Activated CD8-positive, alpha-beta T cell treated with anti-CD3 and anti-CD28 coated beads, Interleukin-2, amount 10 ng/mL, durations not matched to agents 7 days and 5 days (primary cell): ENCODE data around the gene GNA12. TPM values are rescaled to one million over a fixed set of nuclear protein-coding genes. Genes with fewer than 3 reads are reported as not detected.

Experiments
- ATAC-seq: fragments of 150-1000 bp; cut with Tn5 transposase; one replicate; pipeline ENCODE4 v1.10.0; 2021; ENCODE audit warnings: moderate library complexity
- CTCF ChIA-PET: fragments of 350-600 bp; sonication (Branson Sonifier 250); formaldehyde crosslinking; loops from one replicate; lab custom pipeline; 2021; ENCODE audit warnings: antibody characterized with exemption; lab: Charles Lee
- POLR2A ChIA-PET: fragments of 350-600 bp; sonication (Branson Sonifier 250); formaldehyde crosslinking; loops from one replicate; lab custom pipeline; 2021; ENCODE audit warnings: antibody characterized with exemption; lab: Charles Lee
- DNase-seq: peaks from one replicate; pipeline ENCODE4 v3.0.0-alpha.2; 2020
- H3K27ac Mint-ChIP-seq: one replicate; pipeline ENCODE4 v1.8.0; 2021; ENCODE audit warnings: mild to moderate bottlenecking, mixed read lengths
- H3K27me3 Mint-ChIP-seq: one replicate; pipeline ENCODE4 v1.8.0; 2021; ENCODE audit warnings: low read depth, mixed read lengths
- H3K36me3 Mint-ChIP-seq: one replicate; pipeline ENCODE4 v1.8.0; 2021; ENCODE audit warnings: low read depth, mixed read lengths
- H3K4me1 Mint-ChIP-seq: one replicate; pipeline ENCODE4 v1.8.0; 2021; ENCODE audit warnings: low read depth, mixed read lengths
- H3K4me3 Mint-ChIP-seq: one replicate; pipeline ENCODE4 v1.8.0; 2021; ENCODE audit warnings: mild to moderate bottlenecking, mixed read lengths
- H3K9me3 Mint-ChIP-seq: one replicate; pipeline ENCODE4 v1.8.0; 2022; ENCODE audit warnings: mixed read lengths; ENCODE audit not compliant: insufficient read depth
- total RNA-seq, 2 experiments: library from RNA; stranded (reverse); gene quantifications; one replicate each; pipeline ENCODE4 v1.2.3, GENCODE V29; 2021

The GNA12 gene
- total RNA-seq, 2 experiments from 2014 or later, result 17.9 to 18.1 TPM

- Mint-ChIP-seq H3K27ac (no peak overlapping the region), H3K4me1 (peaks cover 16% of the 10 kb centered on the region), H3K9me3 (no peaks in the 10 kb centered on the region), H3K36me3 (no peaks in the 10 kb centered on the region), H3K4me3 (no peak overlapping the region), H3K27me3 (no peaks in the 10 kb centered on the region)
- ChIA-PET CTCF (interaction anchor here (0.6 to 1.5 kb wide), 2 partner anchors 36 to 45 kb away, joined by 3 to 5 read pairs; no protein-coding TSS in a partner anchor), POLR2A (no interaction called here)
- ATAC-seq, result no peak
- DNase-seq, result no peak
These were observed 38.7 kb downstream of the GNA12 start for GRCh38 chr7:2805213-2805944.

- Mint-ChIP-seq H3K4me1 (peaks cover 21% of the 10 kb centered on the region), H3K4me3 (no peak overlapping the region)
- no peak for DNase-seq
These were observed 39.8 kb downstream of the GNA12 start for GRCh38 chr7:2804227-2804763.

GRCh38 chr7:2803755-2804154 lies 40.4 kb downstream of the GNA12 start:
- Mint-ChIP-seq H3K36me3 (no peaks in the 10 kb centered on the region), H3K27ac (no peak overlapping the region), H3K27me3 (peaks cover 3% of the 10 kb centered on the region), H3K4me3 (no peak overlapping the region), H3K9me3 (no peaks in the 10 kb centered on the region), H3K4me1 (peaks cover 24% of the 10 kb centered on the region)
- ChIA-PET POLR2A (no interaction called here), CTCF (interaction anchor here (1.5 kb wide), 1 partner anchor 44 kb away, joined by 5 read pairs; no protein-coding TSS in a partner anchor)
- ATAC-seq, result no peak
- no peak for DNase-seq

More at GRCh38 chr7:2804227-2804763, 39.8 kb downstream of the GNA12 start:
- ChIA-PET POLR2A (no interaction called here), CTCF (interaction anchor here (0.6 to 1.5 kb wide), 2 partner anchors 35 to 44 kb away, joined by 3 to 5 read pairs; no protein-coding TSS in a partner anchor)
- Mint-ChIP-seq H3K36me3 (no peaks in the 10 kb centered on the region), H3K9me3 (no peaks in the 10 kb centered on the region), H3K27me3 (no peaks in the 10 kb centered on the region), H3K27ac (no peak overlapping the region)
- no peak for ATAC-seq

DNA sequence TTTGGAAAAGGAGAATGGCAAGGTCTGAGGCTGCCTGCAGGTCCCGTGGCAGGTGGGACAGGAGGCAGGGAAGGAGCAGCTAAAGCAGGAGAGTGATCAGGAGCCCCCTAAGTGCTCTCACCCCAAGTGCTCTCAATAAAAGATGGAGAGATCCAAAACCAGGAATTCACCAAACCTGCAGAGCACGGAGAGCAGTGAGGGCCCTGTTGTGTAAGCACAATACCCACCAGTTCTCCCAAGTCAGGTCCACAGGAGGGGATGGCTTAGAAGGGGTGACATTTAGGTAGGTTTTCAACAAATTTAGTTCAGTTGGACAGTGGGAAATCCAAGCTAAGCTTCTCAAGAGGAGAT lies 40.8 kb downstream of the GNA12 start:
- Mint-ChIP-seq H3K4me3 (no peak overlapping the region), H3K36me3 (no peaks in the 10 kb centered on the region), H3K27ac (no peak overlapping the region), H3K9me3 (no peaks in the 10 kb centered on the region), H3K4me1 (peaks cover 26% of the 10 kb centered on the region), H3K27me3 (peaks cover 3% of the 10 kb centered on the region)
- POLR2A ChIA-PET, result no interaction called here
- DNase-seq (no peak), ATAC-seq (no peak)
- CTCF ChIA-PET, result interaction anchor here (0.6 kb wide), 1 partner anchor 52 kb away, joined by 3 read pairs; no protein-coding TSS in a partner anchor

GRCh38 chr7:2802504-2803341 lies 41.4 kb downstream of the GNA12 start:
- H3K4me3 Mint-ChIP-seq, result no peak overlapping the region
- H3K4me1 Mint-ChIP-seq, result peaks cover 26% of the 10 kb centered on the region
- POLR2A ChIA-PET, result no interaction called here
- ATAC-seq (no peak), DNase-seq (no peak)
- CTCF ChIA-PET, result interaction anchor here (0.6 kb wide), 1 partner anchor 51 kb away, joined by 3 read pairs; no protein-coding TSS in a partner anchor
- no peak overlapping the region for H3K27ac Mint-ChIP-seq
- peaks cover 3% of the 10 kb centered on the region for H3K27me3 Mint-ChIP-seq
- no peaks in the 10 kb centered on the region for H3K9me3 Mint-ChIP-seq
- H3K36me3 Mint-ChIP-seq, result no peaks in the 10 kb centered on the region

GRCh38 chr7:2802101-2802500 lies 42.0 kb downstream of the GNA12 start:
- POLR2A ChIA-PET, result no interaction called here
- no peak overlapping the region for H3K4me3 Mint-ChIP-seq
- H3K27ac Mint-ChIP-seq, result no peak overlapping the region
- H3K4me1 Mint-ChIP-seq, result peaks cover 26% of the 10 kb centered on the region
- ATAC-seq (no peak), DNase-seq (no peak)
- peaks cover 3% of the 10 kb centered on the region for H3K27me3 Mint-ChIP-seq
- CTCF ChIA-PET, result interaction anchor here (1.5 kb wide), 1 partner anchor 83 kb away, joined by 3 read pairs; no protein-coding TSS in a partner anchor
- H3K9me3 Mint-ChIP-seq, result no peaks in the 10 kb centered on the region
- no peaks in the 10 kb centered on the region for H3K36me3 Mint-ChIP-seq

- no peak overlapping the region for H3K4me3 Mint-ChIP-seq
- peaks cover 26% of the 10 kb centered on the region for H3K4me1 Mint-ChIP-seq
- H3K9me3 Mint-ChIP-seq, result no peaks in the 10 kb centered on the region
- peaks cover 3% of the 10 kb centered on the region for H3K27me3 Mint-ChIP-seq
- no peak overlapping the region for H3K27ac Mint-ChIP-seq
- H3K36me3 Mint-ChIP-seq, result no peaks in the 10 kb centered on the region
- ChIA-PET CTCF (interaction anchor here (0.8 to 1.5 kb wide), 2 partner anchors 21 to 82 kb away, joined by 3 read pairs; no protein-coding TSS in a partner anchor), POLR2A (no interaction called here)
- no peak for ATAC-seq
- no peak for DNase-seq
These were observed 43.0 kb downstream of the GNA12 start for GRCh38 chr7:2800931-2801688.

GRCh38 chr7:2800220-2800930 lies 43.7 kb downstream of the GNA12 start:
- ChIA-PET POLR2A (no interaction called here), CTCF (interaction anchor here (1.5 kb wide), 1 partner anchor 81 kb away, joined by 3 read pairs; no protein-coding TSS in a partner anchor)
- peaks cover 3% of the 10 kb centered on the region for H3K27me3 Mint-ChIP-seq
- ATAC-seq, result no peak
- H3K4me1 Mint-ChIP-seq, result peaks cover 26% of the 10 kb centered on the region
- H3K27ac Mint-ChIP-seq, result no peak overlapping the region
- H3K4me3 Mint-ChIP-seq, result no peak overlapping the region
- no peaks in the 10 kb centered on the region for H3K9me3 Mint-ChIP-seq
- H3K36me3 Mint-ChIP-seq, result no peaks in the 10 kb centered on the region
- no peak for DNase-seq

DNA sequence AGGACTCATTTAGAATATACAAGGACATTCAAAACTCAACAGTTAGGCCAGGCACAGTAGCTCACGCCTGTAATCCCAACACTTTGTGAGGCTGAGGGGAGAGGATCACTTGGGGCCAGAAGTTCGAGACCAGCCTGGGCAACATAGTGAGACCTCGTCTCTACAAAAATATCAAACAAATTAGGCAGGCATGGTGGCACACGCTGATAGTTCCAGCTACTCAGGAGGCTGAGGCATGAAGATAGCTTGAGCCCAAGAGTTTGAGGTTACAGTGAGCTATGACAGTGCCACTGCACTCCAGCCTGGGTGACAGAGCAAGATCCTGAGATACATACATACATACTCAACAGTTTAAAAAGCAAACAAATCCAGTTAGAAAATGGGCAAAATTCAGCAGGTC lies 44.9 kb downstream of the GNA12 start:
- ChIA-PET POLR2A (no interaction called here), CTCF (interaction anchor here (0.9 kb wide), 1 partner anchor 89 kb away, joined by 3 read pairs; no protein-coding TSS in a partner anchor)
- H3K4me1 Mint-ChIP-seq, result peaks cover 26% of the 10 kb centered on the region
- ATAC-seq (no peak), DNase-seq (no peak)
- no peaks in the 10 kb centered on the region for H3K9me3 Mint-ChIP-seq
- no peak overlapping the region for H3K27ac Mint-ChIP-seq
- peaks cover 3% of the 10 kb centered on the region for H3K27me3 Mint-ChIP-seq
- no peak overlapping the region for H3K4me3 Mint-ChIP-seq
- no peaks in the 10 kb centered on the region for H3K36me3 Mint-ChIP-seq

DNA sequence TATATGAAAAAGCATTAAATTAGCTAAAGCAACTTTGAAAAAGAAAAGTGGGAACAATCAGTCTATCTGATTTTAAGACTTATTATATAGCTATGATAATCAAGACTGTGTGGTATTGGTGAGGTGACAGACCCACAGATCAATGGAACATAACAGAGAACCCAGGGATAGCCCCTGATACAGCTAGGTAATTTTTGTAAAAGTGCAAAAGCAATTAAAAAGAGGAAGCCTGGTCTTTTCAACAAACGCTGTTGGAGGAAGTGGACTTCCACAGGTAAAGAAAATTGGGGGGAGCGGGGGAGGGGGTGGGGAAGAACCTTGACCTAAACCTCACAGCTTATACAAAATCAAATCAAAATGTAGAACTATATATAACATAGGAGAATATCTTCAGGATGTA lies 45.4 kb downstream of the GNA12 start:
- no peak overlapping the region for H3K27ac Mint-ChIP-seq
- peaks cover 3% of the 10 kb centered on the region for H3K27me3 Mint-ChIP-seq
- no peak for DNase-seq
- H3K9me3 Mint-ChIP-seq, result no peaks in the 10 kb centered on the region
- H3K4me1 Mint-ChIP-seq, result peaks cover 26% of the 10 kb centered on the region
- POLR2A ChIA-PET, result no interaction called here
- ATAC-seq, result no peak
- H3K36me3 Mint-ChIP-seq, result peaks cover 5% of the 10 kb centered on the region
- H3K4me3 Mint-ChIP-seq, result no peak overlapping the region
- CTCF ChIA-PET, result interaction anchor here (0.9 kb wide), 1 partner anchor 89 kb away, joined by 3 read pairs; no protein-coding TSS in a partner anchor
